K562 (cell line): ENCODE results near the gene ZNF618. TPM values are rescaled to one million over a fixed set of nuclear protein-coding genes. Genes with fewer than 3 reads are reported as not detected.

ENCODE experiments used
- ATAC-seq: fragments of 200-7000 bp; cut with Tn5 transposase; 3 replicates; pipeline ENCODE4 v1.9.1; 2020; ENCODE audit warnings: moderate library complexity
- BruUV-seq: library from RNA; stranded (reverse); fragments of 400-500 nt; replicated peaks from 2 replicates; lab custom pipeline; 2021; lab: Mats Ljungman, UMichigan
- CTCF ChIA-PET: fragments of 300-600 bp; formaldehyde crosslinking; extraction: SDS; loops from one replicate; lab custom pipeline; 2021; ENCODE audit warnings: low intra/inter-chr PET ratio; lab: Yijun Ruan, JAX
- POLR2A ChIA-PET: fragments of 300-600, 350-650 bp; sonication (Branson Sonifier 250); formaldehyde crosslinking; extraction: SDS; loops from one replicate; lab custom pipeline; 2021; ENCODE audit warnings: antibody characterized with exemption, inconsistent platforms; lab: Yijun Ruan, JAX
- DNase-seq, 4 experiments: peaks; one replicate each; pipeline versions ENCODE4 v3.0.0 to v3.0.0-alpha.2; 2011 to 2018; ENCODE audit warnings: low spot score in 3 of 4, mixed read lengths in 3 of 4; ENCODE audit errors: extremely low read depth in 1 of 4
- FAIRE-seq: peaks from 2 replicates; lab custom pipeline; 2011; peaks lifted over from hg19 to GRCh38; lab: Jason Lieb, UNC
- H2AFZ ChIP-seq: 2 replicates; pipeline ENCODE4 v1.6.0; 2011; ENCODE audit warnings: low read depth, low read length, control low read depth, inconsistent platforms
- H3K27ac ChIP-seq: fragments of 200-600 bp; 3 replicates; pipeline ENCODE4 v1.8.0; 2011; ENCODE audit warnings: low read depth, mild to moderate bottlenecking, control low read depth, inconsistent platforms, low read length, moderate library complexity, mixed read lengths; ENCODE audit errors: extremely low read depth
- H3K27me3 ChIP-seq, 2 experiments: fragments of 300-600 bp in 1 of 2; 2 replicates in 1 of 2; 3 replicates in 1 of 2; pipeline versions ENCODE4 v1.6.0 to v1.8.0; 2011; ENCODE audit warnings: inconsistent platforms in 2 of 2, low read length in 2 of 2, mild to moderate bottlenecking in 1 of 2, mixed read lengths in 1 of 2, moderate library complexity in 1 of 2; ENCODE audit not compliant: control insufficient read depth in 2 of 2, insufficient read depth in 2 of 2
- H3K36me3 ChIP-seq: fragments of 300-600 bp; 3 replicates; pipeline ENCODE4 v1.8.0; 2011; ENCODE audit warnings: mild to moderate bottlenecking, low read length, inconsistent platforms; ENCODE audit not compliant: control insufficient read depth, insufficient read depth
- H3K4me1 ChIP-seq, 2 experiments: fragments of 200-600 bp in 1 of 2; replicated peaks in 1 of 2; 2 replicates in 1 of 2; 3 replicates in 1 of 2; pipeline versions ENCODE4 v1.5.1 to v1.8.0; 2011; ENCODE audit warnings: inconsistent platforms in 2 of 2, low read length in 2 of 2, mild to moderate bottlenecking in 1 of 2, mixed read lengths in 1 of 2, moderate library complexity in 1 of 2; ENCODE audit not compliant: control insufficient read depth in 2 of 2, insufficient read depth in 2 of 2
- H3K4me2 ChIP-seq: 2 replicates; pipeline ENCODE4 v1.6.1; 2011; ENCODE audit warnings: low read length, control low read depth, inconsistent platforms, mixed read lengths; ENCODE audit not compliant: insufficient read depth
- H3K4me3 ChIP-seq: fragments of 200-600 bp; sonication (generic), shearing (Covaris generic); 2 replicates; pipeline ENCODE4 v1.5.1; 2016; ENCODE audit warnings: control low read depth, inconsistent platforms
- H3K79me2 ChIP-seq: fragments of 200-600 bp; 3 replicates; pipeline ENCODE4 v1.8.0; 2011; ENCODE audit warnings: low read length, inconsistent platforms; ENCODE audit not compliant: control insufficient read depth, insufficient read depth
- H3K9ac ChIP-seq, 2 experiments: 2 replicates each; pipeline versions ENCODE4 v1.6.0 to v1.6.1; 2011; ENCODE audit warnings: low read depth in 2 of 2, low read length in 2 of 2, control low read depth in 1 of 2, inconsistent platforms in 1 of 2, mild to moderate bottlenecking in 1 of 2, mixed read lengths in 1 of 2; ENCODE audit not compliant: insufficient read depth in 1 of 2
- H3K9me1 ChIP-seq: one replicate; pipeline ENCODE4 v1.6.0; 2011; ENCODE audit warnings: inconsistent platforms, mild to moderate bottlenecking, low read length, moderate library complexity; ENCODE audit not compliant: control insufficient read depth, insufficient read depth
- H3K9me3 ChIP-seq: replicated peaks from 2 replicates; pipeline ENCODE4 v1.5.1; 2011; ENCODE audit warnings: low read depth, low read length, inconsistent platforms; ENCODE audit not compliant: control insufficient read depth, insufficient read depth
- H4K20me1 ChIP-seq: replicated peaks from 2 replicates; pipeline ENCODE4 v1.6.1; 2011; ENCODE audit warnings: low read length, inconsistent platforms, mixed read lengths; ENCODE audit not compliant: control insufficient read depth, insufficient read depth
- ARID2 ChIP-seq: fragments of 450-650 bp; IDR thresholded peaks from 2 replicates; pipeline ENCODE4 v1.6.1; 2017; ENCODE audit warnings: antibody characterized with exemption, mild to moderate bottlenecking
- CBX1 ChIP-seq: sonication (generic); IDR thresholded peaks from 2 replicates; pipeline ENCODE4 v1.6.1; 2016; ENCODE audit warnings: antibody characterized with exemption, low read depth, mild to moderate bottlenecking
- ELF2 ChIP-seq: fragments of 250-450 bp; sonication (Bioruptor Pico); IDR thresholded peaks from 2 replicates; pipeline ENCODE4 v1.5.0; 2021; ENCODE audit warnings: mild to moderate bottlenecking
- EWSR1 ChIP-seq: fragments of 450-650 bp; IDR thresholded peaks from 2 replicates; pipeline ENCODE4 v1.6.1; 2018; ENCODE audit warnings: borderline replicate concordance, mild to moderate bottlenecking, low read depth, moderate library complexity; ENCODE audit not compliant: partially characterized antibody
- HMG20A ChIP-seq: fragments of 450-650 bp; formaldehyde crosslinking; conservative IDR thresholded peaks from 2 replicates; pipeline ENCODE4 v1.4.0; 2020; ENCODE audit warnings: mild to moderate bottlenecking, mixed read lengths
- HNRNPH1 ChIP-seq: fragments of 200-400 bp; formaldehyde crosslinking; optimal IDR thresholded peaks from 2 replicates; pipeline ENCODE3; 2017; ENCODE audit warnings: low read depth, mild to moderate bottlenecking, low read length, moderate library complexity
- PCBP2 ChIP-seq: fragments of 200-400 bp; formaldehyde crosslinking; IDR thresholded peaks from 2 replicates; pipeline ENCODE4 v1.6.1; 2018; ENCODE audit warnings: low read length, low read depth, mild to moderate bottlenecking, moderate library complexity; ENCODE audit not compliant: poor library complexity, severe bottlenecking
- TCF7L2 ChIP-seq: fragments of 150-350 bp; IDR thresholded peaks from 2 replicates; pipeline ENCODE4 v1.6.1; 2016; ENCODE audit warnings: low read depth, mild to moderate bottlenecking, low read length, moderate library complexity
- THAP12 ChIP-seq: fragments of 250-450 bp; sonication (Bioruptor Pico); IDR thresholded peaks from 2 replicates; pipeline ENCODE4 v1.9.0; 2021; ENCODE audit warnings: mild to moderate bottlenecking, inconsistent platforms
- ZKSCAN1 ChIP-seq: fragments of 150-350 bp; IDR thresholded peaks from 2 replicates; pipeline ENCODE4 v1.6.1; 2016; ENCODE audit warnings: low read depth, low read length
- ZNF24 ChIP-seq: fragments of 450-650 bp; IDR thresholded peaks from 2 replicates; pipeline ENCODE4 v1.6.1; 2016
- WGBS: fragments of 100-300 bp; shearing (Covaris generic); methylation state at CpG from one replicate; pipeline ENCODE4 v1.1.6; 2016; ENCODE audit warnings: low coverage, mixed read lengths; ENCODE audit not compliant: insufficient coverage; ENCODE audit errors: missing lambda C conversion rate; 5-methylcytosine and 5-hydroxymethylcytosine counted together
- in situ Hi-C: fragments of 300-500 bp; cut with MboI; formaldehyde crosslinking; loops from 4 replicates; pipeline ENCODE4 v1.15.0; 2018; ENCODE audit warnings: inconsistent platforms, mixed read lengths
- intact Hi-C: fragments of 100-400 bp; cut with micrococcal nuclease; formaldehyde crosslinking; loops from 2 replicates; pipeline ENCODE4 v1.14.2; 2022
- polyA plus RNA-seq, 8 experiments: library from polyadenylated mRNA; depleted of rRNA in 4 of 8; stranded (reverse) in 5 of 8; unstranded in 3 of 8; fragments of >200 nt; fragmentation: Nextera tagmentation in 2 of 8; fragmentation: Illumina TruSeq in 1 of 8; extraction: Ambion mirVana in 2 of 8; extraction: Trizol in 1 of 8; gene quantifications; 2 replicates each; pipeline versions ENCODE4 v1.2.1 to v1.2.3, GENCODE V29; 2011 to 2014; ENCODE audit warnings: inconsistent platforms in 1 of 8, missing spikeins in 1 of 8
- total RNA-seq, 7 experiments: library from RNA; depleted of rRNA in 6 of 7; stranded (reverse); fragments of >200 nt in 6 of 7; fragmentation: Illumina TruSeq in 2 of 7; extraction: Trizol in 2 of 7; gene quantifications; 2 replicates each; pipeline versions ENCODE4 v1.2.1 to v1.2.3, GENCODE V29; 2011 to 2021; ENCODE audit warnings: low replicate concordance in 1 of 7
- TF ChIP-seq, protein P1 (sequence below): fragments of 200-800 bp; sonication (Bioruptor generic); IDR thresholded peaks from 2 replicates; pipeline ENCODE4 v1.6.1; 2017; ENCODE audit warnings: missing genetic modification characterization, missing compliant biosample characterization
- TF ChIP-seq, protein P2 (sequence below): fragments of 450-650 bp; formaldehyde crosslinking; conservative IDR thresholded peaks from 2 replicates; pipeline ENCODE4 v1.4.0; 2022; ENCODE audit warnings: mild to moderate bottlenecking, missing genetic modification characterization

ZNF618 gene
- total and polyA plus RNA-seq, 9 of the 15 experiments (the other 6 are each of a cell fraction or from before 2014, with no cell fraction given) = 0.08 to 13.7 (median 3.4) TPM

- ChIA-PET CTCF (no interaction called here), POLR2A (no interaction called here)
- no peaks in the 10 kb centered on the region for H3K9me3 ChIP-seq
- H3K27ac ChIP-seq = no peak overlapping the region
- in situ Hi-C loops (no loop called here), intact Hi-C loops (no loop called here)
- no peak for TF ChIP-seq ZNF24
- no peak for TF ChIP-seq ARID2
- TF ChIP-seq CBX1 = no peak
- TF ChIP-seq THAP12 (CRISPR knock-in tag) = no peak
- TF ChIP-seq ELF2 = no peak
- no peak for TF ChIP-seq PCBP2
- no peak for TF ChIP-seq TCF7L2
- no peak for TF ChIP-seq HMG20A
- TF ChIP-seq HNRNPH1 = no peak
- no peak for TF ChIP-seq EWSR1
- TF ChIP-seq, protein P1, sequence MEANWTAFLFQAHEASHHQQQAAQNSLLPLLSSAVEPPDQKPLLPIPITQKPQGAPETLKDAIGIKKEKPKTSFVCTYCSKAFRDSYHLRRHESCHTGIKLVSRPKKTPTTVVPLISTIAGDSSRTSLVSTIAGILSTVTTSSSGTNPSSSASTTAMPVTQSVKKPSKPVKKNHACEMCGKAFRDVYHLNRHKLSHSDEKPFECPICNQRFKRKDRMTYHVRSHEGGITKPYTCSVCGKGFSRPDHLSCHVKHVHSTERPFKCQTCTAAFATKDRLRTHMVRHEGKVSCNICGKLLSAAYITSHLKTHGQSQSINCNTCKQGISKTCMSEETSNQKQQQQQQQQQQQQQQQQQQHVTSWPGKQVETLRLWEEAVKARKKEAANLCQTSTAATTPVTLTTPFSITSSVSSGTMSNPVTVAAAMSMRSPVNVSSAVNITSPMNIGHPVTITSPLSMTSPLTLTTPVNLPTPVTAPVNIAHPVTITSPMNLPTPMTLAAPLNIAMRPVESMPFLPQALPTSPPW (CRISPR knock-in tag) = no peak
- no peak for TF ChIP-seq ZKSCAN1
- TF ChIP-seq, protein P2, sequence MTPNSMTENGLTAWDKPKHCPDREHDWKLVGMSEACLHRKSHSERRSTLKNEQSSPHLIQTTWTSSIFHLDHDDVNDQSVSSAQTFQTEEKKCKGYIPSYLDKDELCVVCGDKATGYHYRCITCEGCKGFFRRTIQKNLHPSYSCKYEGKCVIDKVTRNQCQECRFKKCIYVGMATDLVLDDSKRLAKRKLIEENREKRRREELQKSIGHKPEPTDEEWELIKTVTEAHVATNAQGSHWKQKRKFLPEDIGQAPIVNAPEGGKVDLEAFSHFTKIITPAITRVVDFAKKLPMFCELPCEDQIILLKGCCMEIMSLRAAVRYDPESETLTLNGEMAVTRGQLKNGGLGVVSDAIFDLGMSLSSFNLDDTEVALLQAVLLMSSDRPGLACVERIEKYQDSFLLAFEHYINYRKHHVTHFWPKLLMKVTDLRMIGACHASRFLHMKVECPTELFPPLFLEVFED (CRISPR knock-in tag) = no peak
- no peak for ATAC-seq
- no peak overlapping the region for H3K4me3 ChIP-seq
- no TSS peak for BruUV-seq
- no peaks in the 10 kb centered on the region for H3K79me2 ChIP-seq
- 55% methylated on average over 8 of the region's 12 CpGs for WGBS
- no peaks in the 10 kb centered on the region for H3K27me3 ChIP-seq
- no peaks in the 10 kb centered on the region; a peak in 1 of 5 replicates for H3K4me1 ChIP-seq
- FAIRE-seq = no peak
- no peak overlapping the region for H3K4me2 ChIP-seq
- H3K9me1 ChIP-seq = peaks cover 4% of the 10 kb centered on the region
- H2AFZ ChIP-seq = no peak overlapping the region
- no peak overlapping the region; a peak in 1 of 4 replicates for H3K9ac ChIP-seq
- 0 out of 2 replicates have a peak, but pooled peaks cover 10% of the 10 kb centered on the region for H4K20me1 ChIP-seq
- no peak for DNase-seq
- H3K36me3 ChIP-seq = peaks cover 5% of the 10 kb centered on the region; the same call in 1 of the 3 replicates
Measured at GRCh38 chr9:113989017-113989713, 113.1 kb downstream of the ZNF618 start.
